NOMO-1 (cell line): ENCODE data around the gene CALD1.

Experiments used
- DNase-seq, 2 experiments: peaks; one replicate each; lab custom pipeline; 2025; ENCODE audit not compliant: unreplicated experiment in 2 of 2; lab: John Stamatoyannopoulos, UW

The CALD1 gene

GRCh38 chr7:134785842-134786241 lies 6.4 kb downstream of the CALD1 start:
- DNase-seq, result no peak

- no peak for DNase-seq
Measured at GRCh38 chr7:134787064-134787463, 7.6 kb downstream of the CALD1 start.

DNA sequence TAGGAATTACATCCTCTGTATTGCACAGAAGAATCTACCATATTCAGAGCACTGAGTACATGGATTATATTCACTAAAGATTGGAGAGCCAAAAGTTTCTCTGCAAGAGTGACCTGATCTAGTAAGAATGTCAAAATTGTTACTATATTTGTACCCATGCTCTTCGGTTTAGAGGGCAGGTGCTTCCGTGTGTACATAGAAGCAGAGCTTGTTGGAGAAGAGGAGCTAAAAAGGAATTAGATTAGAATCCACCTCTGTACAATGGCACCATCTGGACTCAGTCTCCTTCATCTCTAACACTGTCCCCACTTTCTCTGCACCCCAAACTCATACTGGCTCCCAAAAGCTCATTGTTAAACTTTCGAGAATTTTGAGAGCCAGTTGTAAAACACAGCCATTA lies 8.3 kb downstream of the CALD1 start:
- DNase-seq, result no peak

GRCh38 chr7:134788191-134788590 lies 8.8 kb downstream of the CALD1 start:
- DNase-seq, result no peak

GRCh38 chr7:134789967-134790685 lies 10.7 kb downstream of the CALD1 start:
- DNase-seq, result no peak

GRCh38 chr7:134792968-134793367 lies 13.5 kb downstream of the CALD1 start:
- DNase-seq, result no peak

DNA sequence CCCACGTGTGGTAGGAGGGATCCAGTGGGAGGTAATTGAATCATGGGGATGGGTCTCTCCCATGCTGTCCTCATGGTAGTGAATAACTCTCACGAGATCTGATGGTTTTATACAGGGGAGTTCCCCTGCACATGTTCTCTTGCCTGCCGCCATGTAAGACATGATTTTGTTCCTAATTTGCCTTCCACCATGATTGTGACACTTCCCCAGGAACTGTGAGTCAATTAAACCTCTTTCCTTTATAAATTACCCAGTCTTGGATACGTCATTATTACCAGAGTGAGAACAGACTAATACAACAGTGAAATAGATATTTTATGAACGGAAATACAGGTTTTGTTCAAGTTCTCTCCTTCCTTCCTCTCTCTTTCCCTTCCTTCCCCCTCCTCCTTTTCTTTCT lies 15.8 kb downstream of the CALD1 start:
- no peak for DNase-seq

GRCh38 chr7:134798155-134798554 lies 18.7 kb downstream of the CALD1 start:
- no peak for DNase-seq

GRCh38 chr7:134799377-134799776 lies 19.9 kb downstream of the CALD1 start:
- DNase-seq, result no peak

DNA sequence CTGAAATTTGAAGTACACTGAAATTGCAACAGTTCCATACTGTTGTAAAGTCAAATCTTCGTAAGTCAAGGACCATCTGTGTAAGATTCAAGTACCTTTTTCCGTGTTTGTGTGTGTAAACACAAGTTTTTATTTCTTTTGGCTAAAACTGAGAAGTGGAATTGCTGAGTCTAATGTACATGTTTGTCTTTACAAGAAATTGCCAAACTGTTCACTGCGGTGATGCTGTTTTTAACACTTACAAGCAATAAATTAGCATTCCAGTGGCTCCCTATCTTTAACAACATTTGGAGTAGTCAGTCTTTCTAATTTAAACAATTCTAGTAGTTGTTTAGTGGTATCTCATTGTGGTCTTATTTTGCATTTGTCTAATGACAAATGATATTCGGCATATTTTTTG lies 23.3 kb downstream of the CALD1 start:
- DNase-seq, result no peak

DNA sequence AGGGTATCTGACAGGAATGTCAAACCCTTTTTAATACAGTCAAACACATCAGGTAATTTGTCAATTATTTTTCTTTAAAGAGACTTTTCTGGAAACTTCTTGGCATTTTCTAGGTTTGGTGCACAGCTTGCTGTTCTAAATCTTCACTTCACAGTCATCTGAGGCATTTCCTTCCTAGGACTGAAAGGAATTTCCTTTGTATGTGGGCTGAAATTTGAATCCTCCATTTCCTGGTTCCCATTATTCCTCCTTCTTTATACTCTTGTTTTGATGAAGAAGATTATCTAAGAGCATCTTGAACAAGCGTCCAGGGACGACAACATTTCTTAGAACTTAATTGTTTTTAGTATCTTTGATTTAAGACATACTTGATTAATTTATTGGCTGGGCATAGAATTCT lies 24.9 kb downstream of the CALD1 start:
- DNase-seq, result no peak

GRCh38 chr7:134804854-134805253 lies 25.4 kb downstream of the CALD1 start:
- DNase-seq, result no peak

DNA sequence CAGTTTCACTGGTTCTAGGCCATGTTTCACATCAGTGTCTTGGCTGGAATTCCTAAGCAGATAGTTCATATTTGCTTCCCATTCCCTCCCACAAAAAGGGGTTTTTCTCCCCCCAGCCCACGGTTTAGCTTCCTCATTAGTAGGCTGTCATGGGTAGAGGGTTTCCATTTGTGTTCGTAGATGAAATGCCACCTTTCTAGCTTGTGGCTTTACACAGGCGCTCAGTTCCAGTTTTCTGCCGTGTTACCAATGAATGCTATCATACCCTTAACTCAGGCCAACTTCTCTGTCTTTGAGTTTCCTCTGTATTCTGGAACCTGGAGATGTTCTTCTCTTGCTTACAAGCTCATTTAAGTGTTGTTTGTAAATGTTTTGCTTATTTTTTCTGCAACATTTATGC lies 26.8 kb downstream of the CALD1 start:
- no peak for DNase-seq

DNA sequence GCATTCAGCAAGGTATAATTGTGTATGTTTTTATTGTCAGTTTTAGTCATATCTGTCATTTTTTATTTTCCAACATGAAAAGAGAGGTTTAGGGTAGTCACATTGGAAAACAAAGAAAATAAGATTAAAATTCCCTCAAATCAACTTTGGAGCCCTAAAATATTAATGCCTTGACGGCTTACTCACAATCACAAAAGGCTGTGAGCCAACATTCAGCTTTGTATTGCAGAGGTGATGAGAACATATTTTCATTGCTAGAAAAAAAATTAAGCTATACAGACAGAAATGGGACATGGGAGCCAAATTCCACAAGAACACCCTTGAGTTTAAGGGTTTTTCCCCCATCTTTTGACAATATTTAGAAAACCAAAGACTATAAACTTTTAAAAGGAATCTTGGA lies 30.2 kb downstream of the CALD1 start:
- DNase-seq, result no peak

- DNase-seq, result no peak
Measured at GRCh38 chr7:134811765-134812164, 32.3 kb downstream of the CALD1 start.

GRCh38 chr7:134813663-134814396 lies 34.4 kb downstream of the CALD1 start:
- no peak for DNase-seq

GRCh38 chr7:134814730-134815364 lies 35.4 kb downstream of the CALD1 start:
- no peak for DNase-seq

DNA sequence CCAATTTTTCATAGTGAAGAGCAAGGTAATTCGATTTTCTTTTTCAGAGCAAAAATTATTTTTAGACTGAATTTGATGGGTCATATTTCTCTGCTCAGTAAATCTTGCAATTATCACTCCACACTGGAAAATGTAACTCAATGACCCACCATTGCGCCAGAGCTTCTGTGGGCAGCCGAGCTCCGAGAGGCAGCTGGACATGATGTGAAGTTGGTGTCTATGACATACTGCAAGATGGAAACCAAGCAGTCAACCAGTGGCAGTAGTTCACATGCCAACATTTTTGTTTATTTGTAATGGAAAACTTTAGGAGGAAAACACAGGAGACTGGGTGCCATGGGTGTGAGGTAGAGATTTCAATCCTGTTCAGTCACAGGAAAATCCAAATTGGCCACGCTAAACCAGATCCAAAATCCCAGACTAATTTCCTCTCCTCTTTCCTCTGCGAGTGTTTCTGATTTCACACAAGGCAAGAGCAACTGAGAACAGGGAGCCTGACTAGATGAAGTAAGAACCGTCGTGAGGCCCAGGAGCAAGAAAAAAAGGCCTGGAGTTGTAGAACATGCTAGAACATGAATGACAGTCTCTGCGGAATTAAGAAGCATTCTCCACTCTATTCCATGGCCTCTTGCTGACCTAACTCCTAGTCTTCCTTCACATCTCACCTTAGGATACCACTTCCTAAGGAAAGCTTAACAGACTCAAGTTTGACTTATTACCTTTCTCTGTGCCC lies 39.3 kb downstream of the CALD1 start:
- DNase-seq, result no peak

- no peak for DNase-seq
Measured at GRCh38 chr7:134819401-134819800, 40.0 kb downstream of the CALD1 start.

DNA sequence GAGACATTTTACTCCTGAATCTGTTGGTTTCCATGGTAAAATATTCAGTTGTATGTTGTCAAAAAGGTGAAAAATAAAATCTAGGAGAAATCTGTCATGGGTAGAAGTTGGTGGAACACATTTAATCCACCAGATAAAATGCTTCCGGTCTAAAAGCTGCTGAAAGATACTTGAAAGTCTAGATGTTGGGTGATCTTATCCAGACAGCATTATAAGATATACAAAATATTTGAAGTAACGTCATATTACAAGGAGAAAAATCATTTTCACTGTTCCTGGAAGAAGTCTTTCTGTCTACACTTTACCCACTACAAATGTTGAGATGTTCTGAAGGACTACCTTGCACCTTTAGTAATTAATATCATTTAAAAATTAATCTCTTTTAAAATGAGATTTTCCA lies 40.9 kb downstream of the CALD1 start:
- no peak for DNase-seq

GRCh38 chr7:134820778-134821177 lies 41.3 kb downstream of the CALD1 start:
- DNase-seq, result no peak
